ENCODE measurements around the gene MTG2. TPM values are rescaled to one million over a fixed set of nuclear protein-coding genes. Genes with fewer than 3 reads are reported as not detected.
A peak's percentile ranks its signal among the peaks of the same experiment; 100 is the strongest.

Gene MTG2
- total and polyA plus RNA-seq, 4 donors: 18.3 to 35.5 (median 28.5) TPM

DNA sequence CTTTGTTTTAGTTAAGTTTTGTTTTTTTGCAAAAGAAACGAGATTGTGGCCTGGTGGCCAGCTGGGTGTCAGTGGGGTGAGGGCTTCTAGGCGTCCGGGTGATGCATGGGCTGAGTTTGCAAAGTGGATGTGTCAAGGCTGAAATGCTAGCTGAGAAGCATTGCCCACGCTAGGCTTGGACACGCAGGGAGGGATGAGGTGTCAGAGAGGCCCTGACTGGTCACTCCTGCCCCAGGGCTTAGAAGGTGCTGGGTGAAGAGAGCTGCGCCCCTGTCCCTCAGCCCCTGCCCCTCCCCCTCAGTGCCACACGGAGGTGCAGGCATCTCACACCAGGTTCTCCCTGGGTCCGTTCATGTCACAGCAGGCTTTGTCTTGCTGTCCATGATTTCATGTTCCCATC, 63.6 kb downstream of the MTG2 start:
- H3K9ac ChIP-seq (ENCODE audit: insufficient read depth in 1 of 2, low read length in 2 of 2): no peak overlapping the region
- TF ChIP-seq, protein P1, sequence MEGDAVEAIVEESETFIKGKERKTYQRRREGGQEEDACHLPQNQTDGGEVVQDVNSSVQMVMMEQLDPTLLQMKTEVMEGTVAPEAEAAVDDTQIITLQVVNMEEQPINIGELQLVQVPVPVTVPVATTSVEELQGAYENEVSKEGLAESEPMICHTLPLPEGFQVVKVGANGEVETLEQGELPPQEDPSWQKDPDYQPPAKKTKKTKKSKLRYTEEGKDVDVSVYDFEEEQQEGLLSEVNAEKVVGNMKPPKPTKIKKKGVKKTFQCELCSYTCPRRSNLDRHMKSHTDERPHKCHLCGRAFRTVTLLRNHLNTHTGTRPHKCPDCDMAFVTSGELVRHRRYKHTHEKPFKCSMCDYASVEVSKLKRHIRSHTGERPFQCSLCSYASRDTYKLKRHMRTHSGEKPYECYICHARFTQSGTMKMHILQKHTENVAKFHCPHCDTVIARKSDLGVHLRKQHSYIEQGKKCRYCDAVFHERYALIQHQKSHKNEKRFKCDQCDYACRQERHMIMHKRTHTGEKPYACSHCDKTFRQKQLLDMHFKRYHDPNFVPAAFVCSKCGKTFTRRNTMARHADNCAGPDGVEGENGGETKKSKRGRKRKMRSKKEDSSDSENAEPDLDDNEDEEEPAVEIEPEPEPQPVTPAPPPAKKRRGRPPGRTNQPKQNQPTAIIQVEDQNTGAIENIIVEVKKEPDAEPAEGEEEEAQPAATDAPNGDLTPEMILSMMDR (IDR thresholded peaks at IDR 0.05; ENCODE audit: control extremely low read depth, extremely low read depth): no peak
- 84 to 90% methylated on average over 8 of the region's 8 CpGs for WGBS, 2 donors
- H3K4me3 ChIP-seq: no peak overlapping the region
- no peak for DNase-seq
- H3K36me3 ChIP-seq (ENCODE audit: control insufficient read depth in 4 of 4, insufficient read depth in 4 of 4, low read length in 4 of 4): peaks cover 0 to 11% (median 2%) of the 10 kb centered on the region in 4 donors
- no peaks in the 10 kb centered on the region for H3K27me3 ChIP-seq (ENCODE audit: control insufficient read depth in 3 of 3, insufficient read depth in 3 of 3, low read length in 2 of 3)
- no peaks in the 10 kb centered on the region for H3K9me3 ChIP-seq (ENCODE audit: control insufficient read depth in 4 of 4, insufficient read depth in 3 of 4, low read length in 3 of 4)
- ATAC-seq (ENCODE audit: insufficient read depth, low FRiP score): no peak
- peaks cover 0 to 14% (median 0%) of the 10 kb centered on the region in 5 donors for H3K4me1 ChIP-seq (ENCODE audit: control insufficient read depth in 5 of 5, insufficient read depth in 5 of 5, low read length in 5 of 5)
- peak overlapping the region in 1 of 2 donors; percentile 38 for H3K27ac ChIP-seq (ENCODE audit: low read depth in 1 of 2, low read length in 1 of 2)

DNA sequence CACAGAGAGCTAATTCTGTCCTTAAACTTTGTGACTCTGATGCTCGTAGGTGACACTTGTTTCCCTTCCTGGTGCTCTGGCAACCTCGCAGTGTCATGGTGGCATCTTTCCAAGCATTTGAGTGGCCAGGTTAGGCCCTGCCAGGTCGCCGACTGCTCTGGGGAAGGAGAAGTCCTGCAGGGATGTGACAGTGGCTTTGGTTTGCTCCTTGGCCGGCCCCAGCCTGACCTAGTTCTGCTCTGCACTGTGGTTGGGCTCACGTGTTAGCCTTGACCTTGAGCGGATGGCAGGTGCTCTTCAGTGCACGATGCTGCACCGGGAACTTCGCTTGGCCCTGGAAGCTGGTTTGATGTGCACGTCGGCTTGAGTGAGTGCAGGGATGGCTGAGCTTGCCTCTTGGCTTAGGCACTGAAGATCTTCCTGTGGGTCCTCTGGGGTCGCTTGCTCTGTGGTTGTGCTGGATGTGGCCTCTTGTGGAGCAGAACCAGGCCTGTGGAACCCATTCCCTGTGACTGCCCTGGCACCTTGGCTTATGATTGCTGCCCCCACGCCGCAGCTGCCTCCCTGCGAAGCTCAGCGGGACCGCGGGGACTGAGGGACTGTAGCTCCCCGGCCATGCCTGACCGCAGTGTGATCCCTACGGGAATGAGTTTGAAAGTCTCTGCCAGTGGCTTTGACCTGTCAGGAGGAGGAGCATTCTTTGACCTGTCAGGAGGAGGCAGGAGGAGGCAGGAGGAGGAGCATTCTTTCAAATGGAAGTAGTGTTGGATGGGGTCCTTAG, 64.2 kb downstream of the MTG2 start:
- TF ChIP-seq, protein P1 (IDR thresholded peaks at IDR 0.05; ENCODE audit: control extremely low read depth, extremely low read depth): no peak
- no peaks in the 10 kb centered on the region for H3K9me3 ChIP-seq (ENCODE audit: control insufficient read depth in 4 of 4, insufficient read depth in 3 of 4, low read length in 3 of 4)
- WGBS, 2 donors: 79 to 86% methylated on average over 22 of the region's 22 CpGs
- H3K36me3 ChIP-seq (ENCODE audit: control insufficient read depth in 4 of 4, insufficient read depth in 4 of 4, low read length in 4 of 4): peaks cover 0 to 11% (median 2%) of the 10 kb centered on the region in 4 donors
- peak overlapping the region in 1 of 2 donors; percentile 38 for H3K27ac ChIP-seq (ENCODE audit: low read depth in 1 of 2, low read length in 1 of 2)
- H3K9ac ChIP-seq (ENCODE audit: insufficient read depth in 1 of 2, low read length in 2 of 2): no peak overlapping the region
- no peak for ATAC-seq (ENCODE audit: insufficient read depth, low FRiP score)
- H3K4me3 ChIP-seq: no peak overlapping the region
- no peaks in the 10 kb centered on the region for H3K27me3 ChIP-seq (ENCODE audit: control insufficient read depth in 3 of 3, insufficient read depth in 3 of 3, low read length in 2 of 3)
- H3K4me1 ChIP-seq (ENCODE audit: control insufficient read depth in 5 of 5, insufficient read depth in 5 of 5, low read length in 5 of 5): peaks cover 0 to 11% (median 0%) of the 10 kb centered on the region in 5 donors
- no peak for DNase-seq

DNA sequence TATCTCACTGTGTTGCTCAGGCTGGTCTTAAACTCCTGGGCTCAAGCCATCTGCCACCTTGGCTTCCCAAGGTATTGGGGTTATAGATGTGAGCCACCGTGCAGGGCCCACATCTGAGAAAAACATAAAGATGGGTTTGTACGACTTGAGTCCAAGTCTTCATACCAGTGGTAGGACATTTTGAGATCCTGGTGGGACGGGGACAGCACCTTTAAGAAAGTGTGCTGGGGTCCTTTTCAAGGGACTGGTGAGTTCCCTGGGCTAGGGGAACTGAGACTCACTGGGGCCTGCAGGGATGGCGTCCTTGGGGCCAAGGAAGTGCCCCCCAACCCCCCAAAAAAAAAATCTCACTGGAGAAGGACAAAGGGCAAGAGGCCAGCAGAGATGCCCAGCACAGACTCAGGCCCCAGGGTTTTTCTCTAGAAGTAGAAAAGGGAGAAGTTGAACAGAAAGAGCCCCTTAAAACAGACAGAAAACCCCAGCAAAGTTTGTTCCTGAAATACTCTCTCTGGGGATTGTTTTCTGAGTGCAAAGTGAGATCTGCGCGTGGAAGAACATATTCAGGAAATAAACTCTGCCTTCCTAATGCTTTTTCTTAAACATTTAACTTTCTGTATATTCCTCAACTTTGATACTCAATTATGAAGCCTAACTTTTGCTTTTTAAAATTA, 66.2 kb downstream of the MTG2 start:
- Histone ChIP-seq H3K4me1 (ENCODE audit: control insufficient read depth in 5 of 5, insufficient read depth in 5 of 5, low read length in 5 of 5) (peaks cover 0 to 11% (median 0%) of the 10 kb centered on the region in 5 donors), H3K27me3 (ENCODE audit: control insufficient read depth in 3 of 3, insufficient read depth in 3 of 3, low read length in 2 of 3) (no peaks in the 10 kb centered on the region), H3K9me3 (ENCODE audit: control insufficient read depth in 4 of 4, insufficient read depth in 3 of 4, low read length in 3 of 4) (no peaks in the 10 kb centered on the region), H3K4me3 (no peak overlapping the region), H3K36me3 (ENCODE audit: control insufficient read depth in 4 of 4, insufficient read depth in 4 of 4, low read length in 4 of 4) (peaks cover 0 to 7% (median 0%) of the 10 kb centered on the region in 4 donors), H3K9ac (ENCODE audit: insufficient read depth in 1 of 2, low read length in 2 of 2) (no peak overlapping the region), H3K27ac (ENCODE audit: low read depth in 1 of 2, low read length in 1 of 2) (no peak overlapping the region)
- no peak for ATAC-seq (ENCODE audit: insufficient read depth, low FRiP score)
- 74 to 77% methylated on average over 6 of the region's 6 CpGs for WGBS, 2 donors
- no peak for DNase-seq
- TF ChIP-seq, protein P1 (IDR thresholded peaks at IDR 0.05; ENCODE audit: control extremely low read depth, extremely low read depth): no peak

All from lung (tissue), 12 donors.